NK-92 (cell line): ENCODE data around the gene VSIG2.

Experiments used
- DNase-seq: peaks from one replicate; lab custom pipeline; 2025; ENCODE audit not compliant: unreplicated experiment; lab: John Stamatoyannopoulos, UW

VSIG2 gene

GRCh38 chr11:124748481-124749343, 3.3 kb downstream of the VSIG2 start:
- no peak for DNase-seq

- no peak for DNase-seq
Observed at GRCh38 chr11:124748100-124748418, 4.0 kb downstream of the VSIG2 start.

GRCh38 chr11:124747406-124748099, 4.5 kb downstream of the VSIG2 start:
- no peak for DNase-seq

- no peak for DNase-seq
Observed at GRCh38 chr11:124746621-124747243, 5.3 kb downstream of the VSIG2 start.

- no peak for DNase-seq
Observed at GRCh38 chr11:124745835-124746620, 6.0 kb downstream of the VSIG2 start.

GRCh38 chr11:124745270-124745834, 6.7 kb downstream of the VSIG2 start:
- no peak for DNase-seq

- DNase-seq, result no peak
Observed at GRCh38 chr11:124743050-124743449, 9.0 kb downstream of the VSIG2 start.

GRCh38 chr11:124742555-124742954, 9.5 kb downstream of the VSIG2 start:
- DNase-seq, result no peak

GRCh38 chr11:124740277-124740882, 11.7 kb downstream of the VSIG2 start:
- no peak for DNase-seq

GRCh38 chr11:124739479-124740276, 12.4 kb downstream of the VSIG2 start, which contains the start of gene NRGN:
TSS of gene NRGN (plus strand) at chr11:124739942. CDS start at chr11:124740085, 143 bp downstream.
- DNase-seq, result no peak

- DNase-seq, result no peak
Observed at GRCh38 chr11:124738713-124739478, 13.2 kb downstream of the VSIG2 start.

- DNase-seq, result no peak
Observed at GRCh38 chr11:124737638-124738305, 14.3 kb downstream of the VSIG2 start.

- DNase-seq, result no peak
Observed at GRCh38 chr11:124736736-124737135, 15.3 kb downstream of the VSIG2 start.

GRCh38 chr11:124732230-124732629, 19.8 kb downstream of the VSIG2 start:
- no peak for DNase-seq

- DNase-seq, result no peak
Observed at GRCh38 chr11:124729571-124729970, 22.5 kb downstream of the VSIG2 start.

GRCh38 chr11:124728134-124728533, 23.9 kb downstream of the VSIG2 start:
- DNase-seq, result no peak

- no peak for DNase-seq
Observed at GRCh38 chr11:124727474-124727873, 24.6 kb downstream of the VSIG2 start.

- DNase-seq, result no peak
Observed at GRCh38 chr11:124725719-124726105, 26.3 kb downstream of the VSIG2 start.
